HL-60/S4 treated with retinoic acid at 250 ng/mL for 4 days and 3 days (cell line): ENCODE measurements around the gene SCARB1.
"Not testable (repeated sequence)": the region's sequence is repeated elsewhere in the genome, so short reads cannot be mapped to it uniquely, and the experiment has no call there.

Experiments used
- in situ Hi-C: fragments of 300-500 bp; cut with MboI; formaldehyde crosslinking; loops from 2 replicates; pipeline ENCODE4 v1.7.0; 2022; ENCODE audit warnings: low sequenced_read_pairs

Gene SCARB1

DNA sequence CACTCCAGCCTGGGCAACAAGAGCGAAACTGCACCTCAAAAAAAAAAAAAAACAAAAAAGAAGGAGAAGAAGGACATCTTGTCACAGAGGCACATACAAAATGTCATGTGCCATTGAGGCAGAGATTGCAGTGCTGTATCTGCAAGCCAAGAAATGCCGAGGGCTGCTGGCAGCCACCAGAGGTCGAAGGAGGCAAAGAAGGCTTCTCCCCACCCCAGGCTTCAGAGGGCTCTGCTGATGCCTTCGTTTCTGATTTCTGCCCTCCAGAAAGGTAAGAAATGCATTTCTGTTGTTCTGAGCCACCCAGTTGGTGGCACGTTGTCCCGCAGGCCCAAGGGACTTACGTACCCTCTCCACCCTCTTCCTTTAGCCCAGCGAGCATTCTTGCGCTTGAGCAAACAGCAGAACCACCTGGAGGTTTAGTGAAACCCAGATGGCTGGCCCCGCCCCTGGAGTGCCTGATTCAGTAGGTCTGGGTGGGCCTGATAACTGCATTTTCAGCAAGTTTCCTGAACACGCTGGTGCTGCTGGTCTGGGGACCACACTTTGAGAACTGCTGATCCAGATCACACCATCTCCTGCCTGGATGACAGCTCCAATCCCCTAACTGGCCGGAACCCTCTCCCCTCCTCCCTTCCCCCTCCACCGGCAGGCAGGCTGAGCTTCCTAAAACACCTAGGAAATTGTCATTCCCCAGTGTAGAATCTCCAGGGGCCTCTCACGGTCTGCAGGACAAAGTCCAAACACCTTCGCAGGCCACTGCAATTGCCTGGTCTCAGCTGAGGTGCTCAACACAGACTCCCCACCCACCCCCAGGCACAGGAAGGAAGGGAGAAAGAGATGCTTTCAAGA, 21.1 kb upstream of the SCARB1 start:
- in situ Hi-C loops = no loop called here

DNA sequence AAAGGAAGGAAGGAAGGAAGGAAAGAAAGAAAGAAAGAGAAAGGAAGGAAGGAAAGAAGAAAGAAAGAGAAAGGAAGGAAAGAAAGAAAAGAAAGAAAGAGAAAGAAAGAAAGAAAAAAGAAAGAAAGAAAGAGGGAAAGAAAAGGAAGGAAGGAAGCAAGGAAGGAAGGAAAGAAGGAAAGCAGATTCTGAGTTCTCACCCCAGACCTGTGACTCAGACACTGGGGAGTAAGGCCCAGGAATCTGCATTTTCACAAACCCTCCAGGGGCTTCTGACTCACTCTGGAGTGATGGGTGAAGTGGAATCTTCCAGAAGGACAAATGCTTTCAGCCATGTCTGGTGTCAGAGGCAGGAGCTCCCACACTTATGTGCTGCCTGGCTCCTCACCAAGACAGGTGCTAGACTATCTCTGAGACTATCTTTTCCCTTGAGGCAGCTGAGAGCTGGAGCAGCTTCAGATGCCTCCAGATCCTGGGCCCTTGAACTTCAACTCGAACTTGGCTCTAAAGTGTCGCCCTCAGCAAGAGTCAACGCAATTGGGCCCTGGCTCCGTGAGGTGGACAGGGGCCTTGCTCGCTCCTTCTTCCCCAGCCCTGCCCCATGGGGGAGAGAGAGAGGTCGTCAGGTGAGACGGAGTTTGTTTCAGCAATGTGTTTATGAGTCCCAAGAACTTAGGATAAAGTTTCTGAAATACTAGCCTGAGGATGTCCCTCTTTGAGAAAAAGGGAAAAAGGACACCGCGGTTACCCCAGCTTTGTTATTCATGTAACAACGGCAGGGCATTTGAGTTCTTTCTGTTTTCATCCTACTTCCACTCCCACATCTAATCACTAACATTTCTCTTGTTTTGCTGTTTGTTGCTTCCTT, 19.8 kb upstream of the SCARB1 start:
- in situ Hi-C loops = no loop called here

DNA sequence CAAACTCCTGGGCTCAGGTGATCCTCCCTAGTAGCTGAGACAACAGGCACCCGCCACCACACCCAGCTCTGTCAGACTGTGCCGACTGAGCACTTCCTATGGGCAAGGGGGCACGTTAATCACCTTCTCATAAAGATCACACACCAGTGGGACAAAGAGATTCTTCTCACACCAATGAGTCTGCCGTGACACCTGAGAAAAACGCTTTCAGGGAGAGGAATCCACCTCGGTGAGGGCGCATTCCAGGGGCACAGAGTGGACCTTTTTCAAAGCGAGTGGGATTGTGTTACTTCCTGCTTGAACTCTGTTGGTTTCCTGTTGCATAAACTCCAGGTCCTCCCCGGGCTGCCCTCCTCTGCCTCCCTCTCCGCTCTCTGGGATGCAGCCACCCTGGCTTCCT, 17.5 kb upstream of the SCARB1 start:
- in situ Hi-C loops = no loop called here

DNA sequence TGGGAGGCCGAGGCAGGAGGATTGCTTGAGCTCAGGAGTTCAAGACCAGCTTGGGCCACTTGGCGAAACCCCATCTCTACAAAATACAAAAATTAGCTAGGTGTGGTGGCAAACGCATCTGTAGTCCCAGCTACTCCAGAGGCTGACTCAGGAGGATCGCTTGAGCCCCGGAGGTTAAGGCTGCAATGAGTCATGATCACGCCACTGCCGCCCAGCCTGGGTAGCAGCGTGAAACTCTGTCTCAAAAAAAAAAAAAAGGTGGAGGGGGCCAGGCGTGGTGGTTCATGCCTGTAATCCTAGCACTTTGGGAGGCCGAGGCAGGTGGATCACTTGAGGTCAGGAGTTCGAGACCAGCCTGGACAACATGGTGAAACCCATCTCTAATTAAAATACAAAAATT, 16.7 kb upstream of the SCARB1 start:
- in situ Hi-C loops = not testable (repeated sequence)

DNA sequence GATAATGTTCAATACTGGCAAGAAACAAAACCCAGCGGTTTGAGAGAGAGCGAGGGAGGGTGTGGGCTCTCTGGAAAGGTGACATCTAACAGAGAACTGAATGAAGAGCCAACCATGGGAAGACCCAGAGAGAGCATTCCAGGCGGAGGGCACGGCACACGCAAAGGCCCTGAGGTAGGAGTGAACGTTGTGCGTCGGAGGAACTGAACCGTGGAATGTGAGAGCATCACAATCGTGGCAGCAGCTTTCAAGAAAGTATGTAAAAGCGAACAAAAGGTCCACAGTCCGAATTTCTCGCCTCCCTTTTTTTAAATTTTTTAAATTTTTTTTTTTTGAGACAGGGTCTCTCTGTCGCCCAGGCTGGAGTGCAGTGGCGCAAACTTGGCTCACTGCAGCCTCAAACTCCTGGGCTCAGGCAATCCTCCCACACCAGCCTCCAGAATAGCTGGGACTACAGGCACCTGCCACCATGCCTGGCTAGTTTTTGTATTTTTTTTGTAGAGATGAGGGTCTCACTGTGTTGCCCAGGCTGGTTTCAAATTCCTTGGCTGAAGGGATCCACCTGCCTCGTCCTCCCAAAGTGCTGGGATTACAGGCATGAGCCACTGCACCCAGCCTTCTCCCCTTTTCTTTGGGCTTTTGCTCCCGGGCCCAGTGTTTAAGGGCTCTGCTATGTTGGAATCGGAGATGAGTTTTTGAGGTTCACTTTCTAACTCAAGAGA, 15.3 kb upstream of the SCARB1 start:
- in situ Hi-C loops = no loop called here

DNA sequence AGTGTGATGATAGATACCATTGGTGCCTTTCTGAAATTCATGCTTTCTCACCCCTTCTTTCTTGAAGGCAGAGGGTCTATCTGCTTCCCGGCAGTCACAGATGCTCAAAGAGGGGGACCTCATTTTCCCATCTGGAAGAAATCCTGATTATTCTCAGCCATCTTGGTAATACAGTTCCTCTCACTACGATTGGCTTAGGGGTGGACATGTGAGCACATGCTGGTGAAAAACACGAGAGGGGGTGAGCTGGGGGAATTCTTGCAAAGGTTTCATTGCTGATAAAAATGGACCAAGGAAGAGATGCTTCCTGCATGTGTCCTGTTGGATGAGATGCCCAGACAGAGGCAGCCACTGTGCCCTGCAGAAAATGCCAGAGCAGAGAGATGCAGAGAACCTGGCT, 13.8 kb upstream of the SCARB1 start:
- in situ Hi-C loops = no loop called here

DNA sequence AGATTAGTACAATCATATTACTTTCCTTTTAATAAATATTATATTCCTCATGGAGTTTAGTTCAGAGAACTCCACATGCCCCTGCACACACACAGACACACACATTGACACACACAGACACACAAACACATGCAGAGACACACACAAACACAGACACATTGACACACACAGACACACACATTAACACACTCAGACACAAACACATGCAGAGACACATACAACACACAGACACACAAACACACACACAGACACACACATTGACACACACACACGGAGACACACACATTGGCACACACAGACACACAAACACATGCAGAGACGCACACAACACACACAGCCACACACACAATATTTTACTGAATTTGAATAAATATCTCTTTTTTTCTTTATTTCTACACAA, 12.5 kb upstream of the SCARB1 start:
- in situ Hi-C loops = no loop called here

DNA sequence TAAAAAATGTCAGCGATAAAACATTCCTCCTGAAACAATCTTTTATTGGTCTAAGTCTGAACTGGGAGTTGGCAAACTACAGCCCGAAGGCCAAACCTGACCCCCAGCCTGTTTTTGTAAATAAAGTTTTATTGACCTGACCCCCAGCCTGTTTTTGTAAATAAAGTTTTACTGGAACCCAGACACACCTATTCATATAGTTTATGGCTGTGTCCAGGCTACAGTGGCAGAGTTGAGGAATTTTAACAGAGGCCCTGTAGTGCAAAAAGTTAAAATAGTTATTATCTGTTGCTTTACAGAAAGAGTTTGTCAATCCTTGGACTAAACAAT, 12.1 kb upstream of the SCARB1 start:
- in situ Hi-C loops = no loop called here

DNA sequence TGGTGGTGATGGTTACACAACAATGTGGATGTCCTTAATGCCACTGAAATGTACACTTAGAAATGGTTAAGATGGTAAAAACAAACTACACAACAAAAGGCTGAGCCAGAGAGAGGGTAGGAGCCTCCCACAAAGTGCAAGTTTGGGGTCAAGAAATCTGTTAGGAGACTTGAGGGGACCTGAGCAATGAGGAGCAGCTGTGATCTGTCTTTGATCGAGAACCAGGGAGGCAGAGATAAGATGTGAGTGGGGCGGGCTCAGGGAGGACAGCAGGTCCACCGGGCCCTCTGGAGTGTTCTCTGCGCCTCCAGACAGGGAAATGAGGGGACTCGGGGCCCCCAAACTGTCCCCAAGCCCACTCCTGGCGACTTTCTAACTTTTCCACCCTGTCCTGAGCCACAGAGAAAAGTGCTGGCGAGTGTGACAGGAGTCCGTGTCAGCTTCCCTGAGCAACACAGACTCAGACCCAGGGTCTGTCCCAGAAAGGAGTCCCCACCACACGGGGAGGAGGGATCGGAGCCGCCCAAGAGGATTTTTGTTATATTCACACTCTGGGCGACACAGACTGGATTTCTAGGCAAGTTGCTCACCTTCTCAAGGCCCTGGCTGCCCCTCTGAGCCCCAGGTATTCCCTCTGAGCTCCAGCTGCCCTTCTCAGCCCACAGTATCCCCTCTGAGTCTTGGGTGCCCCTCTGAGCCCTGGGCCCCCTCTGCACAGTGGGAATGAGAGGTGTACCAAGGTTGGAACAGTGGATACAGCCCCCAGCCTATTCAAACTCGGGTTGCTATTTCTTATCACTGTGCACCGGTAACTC, 11.5 kb upstream of the SCARB1 start:
- in situ Hi-C loops = no loop called here

DNA sequence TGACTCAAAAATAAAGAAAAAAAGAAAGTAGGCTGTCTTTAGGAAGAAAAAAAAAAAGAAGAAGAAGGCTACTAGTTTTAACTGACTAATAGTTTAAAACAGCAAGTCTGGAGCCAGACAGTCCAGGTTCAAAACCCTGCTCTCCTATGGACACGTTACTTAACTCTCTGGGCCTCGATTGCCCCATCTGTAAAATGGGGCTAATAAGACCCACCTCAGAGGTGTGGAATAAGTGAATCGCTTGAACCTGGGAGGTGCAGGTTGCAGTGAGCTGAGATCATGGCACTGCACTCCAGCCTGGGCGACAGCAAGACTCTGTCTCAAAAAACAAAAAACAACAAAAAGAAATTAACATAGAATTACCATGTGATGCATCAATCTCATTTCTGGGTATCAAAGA, 10.5 kb upstream of the SCARB1 start:
- in situ Hi-C loops = no loop called here

DNA sequence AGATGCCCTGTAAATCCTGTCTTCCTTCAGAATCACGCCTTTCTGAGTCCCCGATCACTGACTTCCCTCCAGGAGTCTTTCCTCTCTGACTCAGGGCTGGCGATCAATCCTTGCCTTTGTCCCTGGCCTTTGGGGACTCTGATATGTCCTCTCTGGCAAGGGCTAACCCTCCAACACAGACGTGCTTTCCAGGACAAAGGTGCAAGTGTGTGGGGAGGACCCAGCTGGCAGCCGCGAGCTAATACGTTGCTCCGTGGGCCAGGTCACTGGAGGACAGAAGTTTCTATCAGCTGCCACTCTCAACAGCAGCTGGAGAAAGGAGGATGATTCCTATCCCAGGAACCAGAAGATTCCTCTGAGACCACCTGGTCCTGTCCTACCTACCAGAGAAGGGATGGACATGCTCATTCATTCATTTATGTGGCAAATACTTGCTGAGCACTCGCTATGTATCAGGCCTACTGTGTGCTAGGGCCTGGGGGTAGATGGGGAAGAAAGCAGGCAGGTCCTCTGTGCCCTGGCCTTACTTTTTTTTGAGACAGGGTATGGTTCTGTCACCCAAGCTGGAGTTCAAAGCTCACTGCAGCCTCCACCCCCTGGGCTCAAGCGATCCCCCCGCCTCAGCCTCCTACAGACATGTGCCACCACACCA, 8.5 kb upstream of the SCARB1 start:
- in situ Hi-C loops = no loop called here

DNA sequence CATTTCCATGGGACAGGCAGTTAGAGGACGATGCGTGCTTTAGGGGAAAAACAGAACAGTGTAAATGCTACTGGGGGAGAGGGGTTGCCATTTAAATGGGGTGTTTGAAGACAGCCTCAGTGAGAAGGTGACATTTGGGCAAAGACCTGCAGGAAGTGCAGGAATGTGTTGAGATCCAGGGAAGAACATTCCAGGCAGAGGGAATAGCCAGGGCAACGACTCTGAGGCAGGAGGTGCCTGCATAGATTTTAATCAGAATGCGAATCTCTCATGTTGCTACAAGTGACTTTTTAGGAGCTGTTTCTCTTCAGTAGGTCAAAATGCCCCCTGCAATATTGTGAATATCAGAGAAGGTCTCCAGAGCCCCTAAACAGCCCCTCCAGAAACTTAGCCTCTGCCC, 7.6 kb upstream of the SCARB1 start:
- in situ Hi-C loops = no loop called here

DNA sequence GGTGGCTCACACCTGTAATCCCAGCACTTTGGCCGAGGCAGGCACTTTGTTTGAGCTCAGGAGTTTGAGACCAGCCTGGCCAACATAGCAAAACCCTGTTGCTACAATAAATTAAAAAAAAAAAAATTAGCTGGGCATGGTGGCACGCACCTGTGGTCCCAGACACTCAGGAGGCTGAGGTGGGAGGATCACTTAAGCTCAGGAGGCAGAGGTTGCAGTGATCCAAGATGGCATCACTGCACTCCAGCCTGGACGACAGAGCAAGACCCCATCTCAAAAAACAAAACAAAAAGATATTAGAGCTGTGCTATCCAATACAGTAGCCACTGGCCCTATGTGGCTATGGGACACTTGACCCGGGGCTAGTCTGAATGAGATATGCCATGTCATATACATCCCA, 6.9 kb upstream of the SCARB1 start:
- in situ Hi-C loops = no loop called here

DNA sequence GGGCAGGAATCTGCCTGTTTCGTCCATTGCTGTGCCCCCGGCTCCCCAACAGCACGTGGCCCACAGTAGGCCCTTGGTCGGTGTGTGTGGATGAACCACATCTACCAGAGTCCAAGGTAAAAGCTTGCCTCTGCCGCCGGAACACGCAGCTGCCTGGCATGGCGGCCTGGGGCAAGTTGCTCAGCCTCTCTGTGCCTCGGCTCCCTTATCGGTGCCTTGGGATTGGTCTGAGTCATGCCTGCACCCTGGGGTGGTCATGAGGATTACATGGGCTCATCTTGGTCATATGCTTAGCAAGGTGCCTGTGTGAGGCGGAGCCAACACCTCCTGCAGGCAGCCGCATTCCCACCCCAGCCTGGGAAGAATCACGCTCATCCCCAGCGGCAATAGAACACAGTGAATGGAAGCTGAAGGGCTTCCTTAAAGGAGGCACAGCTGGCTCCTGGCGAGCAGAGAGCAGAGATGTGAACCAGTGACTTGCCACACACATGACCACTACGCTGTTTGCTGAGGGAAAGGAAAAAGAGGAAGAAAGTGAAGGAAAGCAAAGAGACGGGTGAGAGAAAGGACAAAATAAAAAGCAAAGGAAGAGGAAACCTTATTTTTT, 5.5 kb upstream of the SCARB1 start:
- in situ Hi-C loops = no loop called here

DNA sequence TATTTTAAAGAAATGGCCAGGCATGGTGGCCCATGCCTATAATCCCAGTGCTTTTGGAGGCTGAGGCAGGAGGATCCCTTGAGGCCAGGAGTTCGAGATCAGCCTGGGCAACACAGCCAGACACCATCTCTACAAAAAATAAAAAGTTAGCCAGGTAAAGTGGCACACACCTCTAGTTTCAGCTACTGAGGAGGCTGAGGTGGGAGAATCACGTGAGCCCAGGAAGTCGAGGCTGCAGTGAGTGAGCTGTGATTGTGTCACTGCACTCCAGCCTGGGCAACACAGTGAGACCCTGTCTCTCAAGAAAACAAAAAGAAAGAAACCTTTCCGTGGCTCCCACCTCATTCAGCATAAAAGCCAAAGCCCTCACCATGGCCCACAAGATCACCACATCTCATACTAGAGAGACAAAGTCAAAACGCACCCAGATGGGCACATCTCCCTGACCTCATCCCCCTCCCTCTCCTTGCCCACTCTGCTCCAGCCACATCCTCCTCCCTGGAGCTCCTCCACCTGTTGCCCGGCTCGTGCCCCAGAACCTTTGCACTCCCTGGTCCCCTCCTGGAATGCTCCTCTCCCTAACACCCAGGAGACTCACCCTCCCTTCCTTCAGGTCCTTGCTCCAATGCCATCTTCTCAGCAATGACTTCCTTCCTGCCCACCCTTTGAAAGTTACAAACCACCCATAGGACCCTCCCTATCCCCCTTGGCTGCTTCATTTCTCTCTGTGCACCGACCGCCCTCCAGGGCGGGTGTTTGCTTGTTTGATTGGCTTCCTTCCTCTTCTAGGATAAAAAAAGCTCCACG, 4.8 kb upstream of the SCARB1 start:
- in situ Hi-C loops = no loop called here

DNA sequence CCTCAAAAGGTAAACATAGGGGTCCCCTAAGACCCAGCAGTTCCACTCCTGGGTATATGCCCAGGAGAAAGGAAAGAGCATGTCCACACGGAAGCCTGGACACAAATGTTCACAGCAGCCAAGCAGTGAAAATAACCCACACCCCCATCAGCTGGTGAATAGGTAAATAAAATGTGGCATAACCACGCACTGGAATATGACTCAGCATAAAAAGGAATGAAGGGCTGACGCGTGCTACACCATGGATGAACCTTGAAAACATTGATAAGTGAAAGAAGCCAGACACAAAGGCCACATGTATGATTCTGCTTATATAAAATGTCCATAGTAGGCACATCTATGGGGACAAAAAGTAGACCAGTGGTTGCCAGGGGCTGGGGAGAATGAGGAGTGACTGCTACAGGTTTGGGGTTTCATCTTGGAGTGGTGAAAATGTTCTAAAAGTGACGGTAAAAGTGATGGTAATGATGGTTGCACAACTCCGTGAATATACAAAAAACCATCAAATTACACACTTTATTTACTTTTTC, 3.8 kb upstream of the SCARB1 start:
- in situ Hi-C loops = no loop called here

DNA sequence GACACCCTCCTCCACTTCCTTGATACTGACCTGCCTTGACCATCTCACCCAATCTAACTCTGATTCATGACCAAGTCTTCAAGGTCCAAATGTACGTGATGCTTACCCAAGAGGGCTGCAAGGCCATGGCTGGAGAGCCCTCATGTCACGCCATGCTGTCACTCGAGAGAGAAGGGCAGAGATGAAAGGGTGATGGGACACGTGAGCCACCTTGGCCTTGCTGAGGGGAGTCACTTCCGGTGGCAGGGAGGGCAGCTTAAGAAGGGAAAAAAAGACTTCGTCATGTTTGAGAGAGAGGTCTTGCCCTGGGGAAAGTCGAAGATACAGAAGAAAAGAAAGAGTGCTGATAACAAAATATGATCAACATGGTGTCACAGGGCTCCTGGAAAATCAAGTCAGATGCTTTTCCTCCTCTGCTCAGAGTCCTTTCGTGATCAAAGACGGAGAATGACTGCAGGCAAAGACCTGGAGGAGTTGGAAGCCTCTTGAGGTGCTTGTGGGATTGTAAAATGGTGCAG, 3.3 kb upstream of the SCARB1 start:
- in situ Hi-C loops = no loop called here

DNA sequence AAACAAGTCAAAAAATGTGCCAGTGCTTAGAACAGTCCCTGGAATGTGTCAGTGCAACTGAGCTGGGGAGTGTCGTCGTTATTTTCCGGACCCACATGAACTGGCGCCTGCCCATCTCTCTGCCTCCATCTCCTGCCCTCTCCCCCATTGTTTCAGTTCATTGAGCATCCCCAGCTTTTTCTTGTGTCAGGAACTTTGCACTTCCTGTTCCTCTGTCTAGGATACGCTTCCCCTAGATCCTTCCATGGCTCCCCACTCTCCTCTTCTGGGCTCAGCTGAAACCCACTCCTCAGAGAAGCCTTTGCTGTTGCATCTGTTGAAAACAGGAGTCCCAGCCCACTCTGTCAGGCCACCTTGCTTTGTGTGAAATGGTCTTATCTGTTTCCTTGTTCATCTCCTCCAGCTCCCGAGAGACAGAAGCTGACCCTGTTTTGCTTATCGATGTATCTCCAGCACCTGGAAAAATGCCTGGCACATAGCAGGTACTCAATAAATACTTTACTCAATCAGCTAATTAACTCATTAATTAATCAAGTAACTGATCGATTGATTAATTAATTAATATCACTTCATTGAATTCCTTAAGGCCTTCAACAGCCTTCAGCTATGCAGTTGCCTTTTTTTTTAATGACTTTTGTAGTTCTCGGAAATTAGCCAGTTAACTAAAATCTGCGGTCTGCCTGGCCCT, 2.7 kb upstream of the SCARB1 start:
- in situ Hi-C loops = no loop called here
